Upper lobe of left lung (tissue), 6 donors: ENCODE data around the gene NRDC. TPM values are rescaled to one million over a fixed set of nuclear protein-coding genes. Genes with fewer than 3 reads are reported as not detected.

ENCODE experiments used
- ATAC-seq, 2 donors: fragments of 200-7000 bp; cut with Tn5 transposase; one replicate each; pipeline ENCODE4 v1.9.1; 2022; ENCODE audit warnings: mild to moderate bottlenecking in 2 of 2, moderate library complexity in 2 of 2; ENCODE audit not compliant: low FRiP score in 2 of 2
- DNase-seq, 2 donors: peaks; one replicate each; pipeline ENCODE4 v3.0.0-alpha.2; 2019 to 2020
- H3K27ac ChIP-seq, 4 donors: fragments of 200-600 bp; sonication (generic); one replicate each; pipeline ENCODE4 v1.5.1; 2016 to 2019
- H3K27me3 ChIP-seq, 4 donors: fragments of 200-600 bp; sonication (generic); one replicate each; pipeline ENCODE4 v1.5.1; 2017 to 2019
- H3K36me3 ChIP-seq, 4 donors: fragments of 200-600 bp; sonication (generic); one replicate each; pipeline ENCODE4 v1.5.1; 2016 to 2019
- H3K4me1 ChIP-seq, 4 donors: fragments of 200-600 bp; sonication (generic); one replicate each; pipeline ENCODE4 v1.5.1; 2018 to 2019
- H3K4me3 ChIP-seq, 4 donors: fragments of 200-600 bp; sonication (generic); one replicate each; pipeline ENCODE4 v1.5.1; 2017 to 2019; ENCODE audit warnings: mild to moderate bottlenecking in 2 of 4, moderate library complexity in 1 of 4
- H3K9me3 ChIP-seq, 4 donors: fragments of 200-600 bp; sonication (generic); one replicate each; pipeline ENCODE4 v1.5.1; 2018 to 2019
- EP300 ChIP-seq, 4 donors: sonication (generic); formaldehyde crosslinking; IDR thresholded peaks; one replicate each; pipeline ENCODE4 v1.5.1; 2017; ENCODE audit warnings: antibody characterized with exemption in 4 of 4, control low read depth in 2 of 4
- POLR2A ChIP-seq, 4 donors: fragments of 450-650 bp; IDR thresholded peaks; one replicate each; pipeline ENCODE4 v1.5.1; 2016 to 2017; ENCODE audit warnings: antibody characterized with exemption in 4 of 4, mild to moderate bottlenecking in 2 of 4
- POLR2AphosphoS5 ChIP-seq, 2 donors: sonication (generic); formaldehyde crosslinking; IDR thresholded peaks; one replicate each; pipeline ENCODE4 v1.5.1; 2017; ENCODE audit warnings: antibody characterized with exemption in 2 of 2
- WGBS, 2 donors: methylation state at CpG; one replicate each; pipeline ENCODE4 v1.1.5; 2017 to 2018; 5-methylcytosine and 5-hydroxymethylcytosine counted together
- total RNA-seq, 6 donors: library from RNA; depleted of rRNA in 4 of 6; stranded (reverse); fragments of >200 nt in 4 of 6; gene quantifications; one replicate each; pipeline versions ENCODE4 v1.1.0 to v1.2.1, GENCODE V29; 2016 to 2021
- TF ChIP-seq, protein P1 (sequence below), 6 experiments: fragments of 450-650 bp in 4 of 6; fragments of 200-600 bp in 2 of 6; sonication (generic) in 2 of 6; IDR thresholded peaks; one replicate each; pipeline ENCODE4 v1.5.1; 2016 to 2019; ENCODE audit warnings: antibody characterized with exemption in 6 of 6
- donor health status: DM: no; HTN: no; CAD: no; lungs with moderate emphysema.
- donor health status: DM: no; HTN: yes; CAD: no; lungs with severe emphysema.

Gene NRDC
- total RNA-seq, 6 donors from 2014 or later = 52.5 to 149 (median 106) TPM

DNA sequence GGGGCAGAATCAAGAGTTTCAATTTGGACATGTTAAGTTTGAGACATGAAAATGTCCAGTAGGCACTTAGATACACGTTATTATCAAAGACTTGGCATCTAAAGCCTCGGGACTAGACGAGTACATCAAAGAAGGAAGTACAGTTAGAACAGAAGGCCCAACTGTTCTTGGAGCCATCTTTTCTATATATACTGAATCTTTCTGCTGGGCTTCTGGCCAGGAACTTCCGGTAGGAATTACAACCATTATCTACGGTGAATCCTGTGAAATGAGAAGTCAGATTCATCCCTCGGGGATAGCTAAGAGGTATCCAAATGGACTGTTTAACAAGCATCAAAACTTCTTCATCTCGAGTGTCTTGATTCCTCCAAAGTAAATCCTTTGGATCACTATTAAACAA is 34.4 kb upstream of the NRDC start:
- 78 to 81% methylated on average over 7 of the region's 7 CpGs for WGBS, 2 donors
- Histone ChIP-seq H3K4me1 (no peaks in the 10 kb centered on the region), H3K27me3 (no peaks in the 10 kb centered on the region), H3K9me3 (no peaks in the 10 kb centered on the region), H3K4me3 (no peak overlapping the region), H3K27ac (no peak overlapping the region), H3K36me3 (no peaks in the 10 kb centered on the region)
- no peak for ATAC-seq
- TF ChIP-seq, protein P1, sequence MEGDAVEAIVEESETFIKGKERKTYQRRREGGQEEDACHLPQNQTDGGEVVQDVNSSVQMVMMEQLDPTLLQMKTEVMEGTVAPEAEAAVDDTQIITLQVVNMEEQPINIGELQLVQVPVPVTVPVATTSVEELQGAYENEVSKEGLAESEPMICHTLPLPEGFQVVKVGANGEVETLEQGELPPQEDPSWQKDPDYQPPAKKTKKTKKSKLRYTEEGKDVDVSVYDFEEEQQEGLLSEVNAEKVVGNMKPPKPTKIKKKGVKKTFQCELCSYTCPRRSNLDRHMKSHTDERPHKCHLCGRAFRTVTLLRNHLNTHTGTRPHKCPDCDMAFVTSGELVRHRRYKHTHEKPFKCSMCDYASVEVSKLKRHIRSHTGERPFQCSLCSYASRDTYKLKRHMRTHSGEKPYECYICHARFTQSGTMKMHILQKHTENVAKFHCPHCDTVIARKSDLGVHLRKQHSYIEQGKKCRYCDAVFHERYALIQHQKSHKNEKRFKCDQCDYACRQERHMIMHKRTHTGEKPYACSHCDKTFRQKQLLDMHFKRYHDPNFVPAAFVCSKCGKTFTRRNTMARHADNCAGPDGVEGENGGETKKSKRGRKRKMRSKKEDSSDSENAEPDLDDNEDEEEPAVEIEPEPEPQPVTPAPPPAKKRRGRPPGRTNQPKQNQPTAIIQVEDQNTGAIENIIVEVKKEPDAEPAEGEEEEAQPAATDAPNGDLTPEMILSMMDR (IDR thresholded peaks at IDR 0.05) = no peak
- TF ChIP-seq POLR2AphosphoS5 (IDR thresholded peaks at IDR 0.05) = no peak
- TF ChIP-seq POLR2A (IDR thresholded peaks at IDR 0.05) = no peak
- no peak for TF ChIP-seq EP300 (IDR thresholded peaks at IDR 0.05)
- DNase-seq = no peak

DNA sequence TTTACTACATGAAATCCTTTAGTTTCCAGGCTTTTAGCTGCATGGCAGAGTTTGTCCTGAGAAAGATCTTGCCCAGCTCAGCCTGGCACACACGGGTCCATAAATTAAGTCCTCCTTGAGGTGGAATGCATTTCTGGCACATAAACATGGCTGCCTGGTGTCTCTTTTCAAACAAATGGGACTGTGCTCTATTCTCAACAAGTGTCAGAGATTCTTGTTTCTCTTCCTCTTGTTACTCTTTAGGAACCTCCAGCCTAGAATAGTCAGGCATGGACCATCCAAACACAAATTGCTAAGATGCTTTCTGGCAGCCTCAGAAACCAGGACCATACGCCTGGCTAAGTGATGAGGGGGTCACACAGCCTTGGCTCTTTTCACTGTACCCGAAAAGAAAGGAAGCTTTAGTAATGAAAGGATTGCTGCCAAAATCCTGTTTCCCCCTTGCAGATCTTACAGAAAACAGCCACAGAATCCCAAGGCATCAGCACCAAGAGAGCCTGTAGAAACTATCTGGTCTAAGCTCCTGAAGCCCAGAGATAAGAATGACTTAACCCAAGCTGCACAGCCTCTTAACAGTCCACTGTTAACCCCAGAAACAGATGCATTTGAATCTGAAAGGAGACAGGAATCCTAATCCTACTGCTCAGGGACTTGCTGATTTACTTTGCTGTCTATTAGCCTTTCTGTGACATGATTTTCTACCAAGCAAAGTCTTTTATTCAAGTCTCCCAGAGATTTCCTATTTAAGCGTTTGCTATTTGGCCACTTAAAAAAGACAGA is 31.9 kb upstream of the NRDC start:
- Histone ChIP-seq H3K4me1 (no peaks in the 10 kb centered on the region), H3K27me3 (no peaks in the 10 kb centered on the region), H3K4me3 (no peak overlapping the region), H3K27ac (no peak overlapping the region), H3K36me3 (no peaks in the 10 kb centered on the region), H3K9me3 (no peaks in the 10 kb centered on the region)
- TF ChIP-seq EP300 (IDR thresholded peaks at IDR 0.05) (no peak), POLR2AphosphoS5 (IDR thresholded peaks at IDR 0.05) (no peak), POLR2A (IDR thresholded peaks at IDR 0.05) (no peak)
- TF ChIP-seq, protein P1 (IDR thresholded peaks at IDR 0.05) = no peak
- ATAC-seq = no peak
- 77 to 83% methylated on average over 4 of the region's 4 CpGs for WGBS, 2 donors
- no peak for DNase-seq

DNA sequence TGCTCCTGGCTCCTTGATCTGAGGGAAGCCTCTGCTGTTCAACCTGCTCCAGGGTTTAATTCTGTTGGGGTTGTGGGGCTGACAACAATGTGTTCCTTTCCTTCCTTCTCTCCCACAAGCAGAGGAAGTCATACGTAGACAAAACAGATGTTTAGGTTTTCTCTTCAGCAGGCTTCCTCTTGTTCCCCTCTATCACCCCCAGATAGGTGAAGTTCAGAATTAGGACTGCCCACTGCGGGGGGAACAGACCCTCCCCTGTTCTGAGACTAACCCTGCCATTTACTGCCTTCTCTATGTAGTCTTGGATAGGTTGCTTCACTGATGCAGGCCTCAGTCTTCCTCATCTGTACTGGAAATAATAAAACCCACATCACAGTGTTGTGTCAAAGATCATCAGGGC is 30.0 kb upstream of the NRDC start:
- Histone ChIP-seq H3K4me3 (no peak overlapping the region), H3K27me3 (no peaks in the 10 kb centered on the region), H3K4me1 (no peaks in the 10 kb centered on the region), H3K36me3 (no peaks in the 10 kb centered on the region), H3K9me3 (no peaks in the 10 kb centered on the region), H3K27ac (no peak overlapping the region)
- ATAC-seq (no peak), DNase-seq (no peak)
- WGBS, 2 donors = 39 to 48% methylated on average over 2 of the region's 2 CpGs
- TF ChIP-seq POLR2AphosphoS5 (IDR thresholded peaks at IDR 0.05) = no peak
- TF ChIP-seq, protein P1 (IDR thresholded peaks at IDR 0.05) = no peak
- no peak for TF ChIP-seq POLR2A (IDR thresholded peaks at IDR 0.05)
- TF ChIP-seq EP300 (IDR thresholded peaks at IDR 0.05) = no peak

DNA sequence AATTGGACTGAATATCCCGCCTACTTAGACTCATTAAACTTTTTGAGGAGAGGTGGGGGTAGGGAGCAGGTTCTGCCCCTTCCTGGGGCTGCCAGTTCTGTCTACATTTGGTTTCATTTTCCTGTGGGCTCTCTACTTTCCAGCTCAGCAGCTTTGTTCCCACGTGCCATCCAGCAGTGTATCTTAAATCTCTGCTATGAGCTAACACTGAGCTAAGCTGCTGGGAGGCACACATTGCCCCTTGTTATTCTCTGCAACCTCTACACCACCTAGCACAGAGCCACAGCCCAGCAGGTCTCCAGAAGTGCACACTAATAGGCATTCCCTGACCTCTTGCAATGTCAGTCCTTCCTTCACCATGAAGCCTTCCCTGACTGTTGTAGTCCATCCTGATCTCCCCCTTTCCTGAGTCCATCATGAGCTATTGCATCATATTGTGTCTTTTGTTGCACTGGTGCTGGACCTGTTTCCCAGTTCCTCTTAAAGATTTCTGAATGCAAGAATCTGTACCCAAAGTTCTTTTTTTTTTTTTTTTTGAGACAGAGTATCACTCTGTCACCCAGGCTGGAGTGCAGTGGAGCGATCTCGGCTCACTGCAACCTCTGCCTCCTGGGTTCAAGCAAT is 28.7 kb upstream of the NRDC start:
- H3K36me3 ChIP-seq = no peaks in the 10 kb centered on the region
- 63 to 75% methylated on average over 4 of the region's 4 CpGs for WGBS, 2 donors
- ATAC-seq = no peak
- no peak for DNase-seq
- H3K27ac ChIP-seq = no peak overlapping the region
- no peaks in the 10 kb centered on the region for H3K27me3 ChIP-seq
- H3K9me3 ChIP-seq = no peaks in the 10 kb centered on the region
- H3K4me3 ChIP-seq = no peak overlapping the region
- TF ChIP-seq EP300 (IDR thresholded peaks at IDR 0.05) = no peak
- no peak for TF ChIP-seq POLR2AphosphoS5 (IDR thresholded peaks at IDR 0.05)
- TF ChIP-seq, protein P1 (IDR thresholded peaks at IDR 0.05) = no peak
- TF ChIP-seq POLR2A (IDR thresholded peaks at IDR 0.05) = no peak
- no peaks in the 10 kb centered on the region for H3K4me1 ChIP-seq
